Right lung (tissue), 5 donors: ENCODE measurements around the gene NMBR. TPM values are rescaled to one million over a fixed set of nuclear protein-coding genes. Genes with fewer than 3 reads are reported as not detected.
"Not testable (repeated sequence)": the region's sequence is repeated elsewhere in the genome, so short reads cannot be mapped to it uniquely, and the experiment has no call there.

Experiments
- DNase-seq, 2 donors: peaks; one replicate each; pipeline ENCODE4 v3.0.0-alpha.2; 2013
- polyA plus RNA-seq, 5 donors: library from polyadenylated mRNA; unstranded; fragments of 120-200 nt; gene quantifications; one replicate each; pipeline versions ENCODE4 v1.2.1 to v1.2.3, GENCODE V29; 2013; ENCODE audit warnings: inconsistent platforms in 1 of 5, low replicate concordance in 1 of 5; ENCODE audit not compliant: insufficient read length in 5 of 5, insufficient read depth in 1 of 5

Gene NMBR
- polyA plus RNA-seq, 5 donors: 0.18 to 0.46 (median 0.36) TPM; not detected in 1

DNA sequence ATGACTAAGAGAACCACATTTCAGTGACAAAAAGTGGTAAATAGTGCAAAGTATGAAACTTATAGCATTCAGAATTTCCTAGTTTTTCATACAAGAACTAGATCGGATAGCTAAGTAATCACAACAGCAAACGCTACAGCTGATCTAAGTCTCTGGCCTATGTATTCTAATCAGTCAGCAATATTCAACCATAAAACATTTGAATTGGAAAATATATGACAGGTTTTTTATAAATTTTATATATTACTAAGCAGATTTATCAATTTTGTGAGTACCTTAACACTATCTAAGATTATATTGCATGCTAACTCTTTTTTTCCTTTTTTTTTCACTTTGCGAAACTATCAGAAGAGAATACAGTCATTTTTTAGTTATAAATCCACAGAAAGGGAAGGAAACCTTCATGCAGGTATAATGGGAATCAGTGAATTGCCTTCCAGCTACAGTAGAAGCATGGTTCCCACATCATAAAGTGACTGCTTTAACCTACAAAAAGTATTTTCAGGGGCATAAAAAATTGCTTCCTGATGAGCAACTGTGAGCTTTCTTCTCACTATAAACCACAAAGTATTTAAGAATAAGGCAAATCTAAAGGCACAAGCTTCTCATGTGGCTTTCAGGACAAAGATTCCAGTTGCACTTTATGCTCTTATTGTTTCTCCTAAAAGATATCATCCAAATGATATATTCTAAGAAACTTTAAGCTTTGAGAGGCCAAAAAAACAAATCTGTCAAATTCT, 88.2 kb downstream of the NMBR start:
- DNase-seq: no peak

DNA sequence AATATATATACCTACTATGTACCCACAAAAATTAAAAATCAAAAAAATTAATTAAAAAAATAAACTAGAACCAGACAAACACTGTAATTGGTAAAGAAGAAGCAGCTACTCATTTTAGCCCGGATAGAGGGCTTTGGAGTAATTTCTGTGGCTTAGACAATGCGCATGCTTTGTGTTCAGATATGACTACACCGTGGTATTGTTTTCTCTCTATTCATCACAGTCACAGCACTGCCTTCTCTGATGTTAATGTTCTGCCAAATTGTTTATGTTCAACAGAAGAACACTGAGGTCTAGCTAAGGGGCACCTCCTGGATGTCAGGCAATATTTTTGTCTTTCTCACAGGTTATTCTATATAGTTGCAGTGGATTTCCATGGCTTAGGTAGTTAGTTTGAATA, 91.7 kb downstream of the NMBR start:
- DNase-seq: no peak

DNA sequence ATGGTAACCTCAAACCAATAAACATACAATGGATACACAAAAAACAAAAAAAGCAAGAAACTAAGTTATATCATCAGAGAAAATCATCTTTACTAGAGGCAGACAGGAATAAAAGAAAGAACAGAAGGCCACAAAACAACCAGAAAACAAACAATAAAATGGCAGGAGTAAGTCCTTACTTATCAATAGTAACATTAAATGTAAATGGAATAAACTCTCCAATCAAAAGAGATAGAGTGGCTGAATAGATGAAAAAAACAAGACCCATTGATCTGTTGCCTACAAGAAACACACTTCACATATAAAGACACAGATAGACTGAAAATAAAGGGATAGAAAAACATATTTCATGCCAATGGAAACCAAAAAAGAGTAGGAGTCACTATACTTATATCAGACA, 95.5 kb downstream of the NMBR start:
- no peak for DNase-seq

DNA sequence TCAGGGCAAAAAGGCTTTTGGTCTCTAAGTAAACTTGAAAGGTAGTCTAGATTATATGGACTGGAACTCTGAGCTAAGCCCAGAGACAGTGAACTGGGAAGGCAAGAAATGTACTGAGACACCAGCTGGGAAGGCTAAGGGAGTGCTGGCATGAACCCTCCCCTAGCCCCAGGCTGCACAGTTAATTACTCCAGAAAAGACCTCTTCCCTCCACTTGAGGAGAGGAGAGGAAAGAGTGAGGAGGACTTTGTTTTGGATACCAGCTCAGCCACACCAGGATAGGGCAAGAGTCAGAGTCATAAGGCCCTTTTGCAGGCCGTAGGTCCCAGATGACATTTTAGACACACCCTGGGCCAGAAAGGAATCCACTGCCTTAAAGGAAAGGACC, 98.3 kb downstream of the NMBR start:
- no peak for DNase-seq

DNA sequence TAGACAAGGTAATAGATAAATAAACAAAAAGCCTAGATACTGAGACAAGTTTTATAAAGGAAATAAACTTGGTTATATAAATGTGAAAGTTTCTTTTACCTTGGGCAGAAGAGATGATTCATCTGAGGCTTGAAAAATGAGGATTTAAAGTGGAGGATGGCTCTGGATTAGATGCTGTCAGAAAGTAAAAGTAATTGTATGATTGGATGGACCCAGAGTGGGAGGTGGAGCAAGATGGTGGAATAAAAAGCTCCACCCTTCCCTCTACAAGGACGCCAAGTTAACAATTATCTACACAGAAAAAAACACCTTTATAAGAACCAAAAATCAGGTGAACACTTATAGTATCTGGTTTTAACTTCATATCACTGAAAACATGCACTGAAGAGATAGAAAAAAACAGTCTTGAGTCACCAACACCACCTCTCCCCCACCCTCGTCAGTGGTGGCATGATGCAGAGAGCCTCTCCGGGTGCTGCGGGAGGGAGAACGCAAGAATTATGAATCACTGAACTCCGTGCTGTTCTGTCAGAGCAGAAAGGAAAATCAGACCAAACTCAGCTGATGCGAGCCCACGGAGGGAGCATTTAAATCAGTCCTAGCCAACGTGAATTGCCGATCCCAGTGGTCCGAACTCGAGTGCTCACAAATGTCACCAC, 98.9 kb downstream of the NMBR start:
- DNase-seq: no peak

DNA sequence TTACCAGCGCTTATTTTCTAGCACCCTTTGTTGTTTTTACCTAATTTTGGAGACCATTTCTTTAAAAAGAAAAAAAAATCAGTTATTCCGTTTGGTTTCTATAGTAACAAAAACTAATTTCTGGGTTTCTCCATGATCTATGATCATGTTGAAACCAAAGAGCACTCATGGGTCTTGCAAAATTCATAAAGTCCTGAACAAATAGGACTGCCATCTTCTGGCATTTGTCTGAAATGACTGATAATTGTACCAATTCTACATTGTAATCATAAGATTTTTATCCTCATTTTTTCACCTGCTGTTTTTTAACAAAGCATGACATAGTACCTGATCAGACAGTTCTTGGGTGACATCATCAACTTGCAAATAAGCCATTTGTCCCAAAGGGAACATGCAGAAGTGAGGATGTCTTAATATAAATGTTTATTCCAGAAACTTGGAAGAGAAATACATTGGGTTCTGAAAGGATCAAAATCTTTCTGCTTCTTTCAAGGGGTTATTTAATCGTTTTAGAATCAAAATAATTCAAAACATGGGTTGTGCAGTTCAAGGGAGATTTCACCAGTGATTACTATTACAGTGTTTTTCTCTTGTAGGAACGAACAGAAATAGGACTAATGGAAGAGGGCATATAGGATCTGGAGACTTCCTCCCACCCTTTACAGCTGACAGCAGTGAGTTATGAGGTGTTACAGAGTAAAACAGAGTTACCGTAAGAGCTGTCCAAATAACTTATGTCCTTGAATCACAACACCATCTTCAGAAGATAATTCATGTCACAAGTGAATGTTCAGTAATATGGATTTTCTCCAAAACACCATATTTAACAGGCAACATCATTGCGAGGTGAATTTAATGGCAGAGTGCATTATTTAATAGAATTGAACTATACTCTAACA, 101.3 kb downstream of the NMBR start:
- no peak for DNase-seq

DNA sequence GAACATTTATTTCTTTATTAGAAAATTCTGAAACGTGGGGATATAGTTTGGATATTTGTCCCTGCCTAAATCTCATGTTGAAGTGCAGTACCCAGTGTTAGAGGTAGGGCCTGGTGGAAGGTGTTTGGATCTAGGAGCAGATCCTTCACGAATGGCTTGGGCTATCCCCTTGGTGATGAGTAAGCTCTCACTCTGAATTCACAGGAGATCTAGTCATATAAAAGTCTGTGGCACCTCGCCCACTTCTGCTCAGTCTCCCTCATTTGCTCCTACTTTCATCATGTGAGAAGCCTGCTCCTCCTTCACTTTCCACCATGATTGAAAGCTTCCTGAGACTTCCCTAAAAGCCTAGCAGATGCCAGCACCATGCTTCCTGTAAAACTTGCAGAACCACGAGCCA, 111.0 kb downstream of the NMBR start:
- DNase-seq: no peak

DNA sequence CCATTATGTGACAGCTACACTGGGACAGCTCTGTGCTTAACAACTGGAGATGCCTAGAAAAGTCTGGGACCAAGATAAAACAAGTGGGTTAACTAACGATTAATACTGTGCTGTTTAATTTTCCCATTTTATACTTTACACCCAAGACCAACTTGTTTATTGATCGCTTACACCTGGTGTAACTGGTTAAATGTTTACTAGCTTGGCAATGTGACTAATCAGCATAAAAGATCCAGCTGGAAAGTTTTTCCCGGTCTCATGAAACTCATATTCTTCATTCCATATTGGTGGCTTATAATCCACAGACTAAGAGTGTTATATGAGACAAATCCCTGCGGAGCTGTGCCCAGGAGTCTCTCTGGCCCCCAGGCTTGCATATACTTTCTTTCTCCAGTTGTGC, 115.9 kb downstream of the NMBR start:
- DNase-seq: peak in 1 of 2 donors; percentile 23

DNA sequence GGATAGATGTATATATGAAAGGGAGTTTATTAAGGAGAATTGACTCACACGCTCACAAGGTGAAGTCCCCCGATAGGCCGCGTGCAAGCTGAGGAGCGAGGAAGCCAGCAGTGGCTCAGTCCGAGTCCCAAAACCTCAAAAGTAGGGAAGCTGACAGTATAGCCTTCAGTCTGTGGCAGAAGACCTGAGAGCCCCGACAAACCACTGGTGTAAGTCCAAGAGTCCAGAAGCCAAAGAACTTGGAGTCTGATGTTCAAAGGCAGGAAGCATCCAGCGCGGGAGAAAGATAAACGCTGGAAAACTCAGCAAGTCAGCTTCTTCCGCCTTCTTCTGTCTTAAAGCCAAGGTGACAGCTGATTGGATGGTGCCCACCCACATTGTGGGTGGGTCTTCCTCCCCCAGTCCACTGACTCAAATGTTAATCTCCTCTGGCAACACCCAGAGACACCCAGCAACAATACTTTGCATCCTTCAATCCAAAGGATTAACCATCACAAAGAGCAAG, 116.8 kb downstream of the NMBR start:
- DNase-seq: peak in 1 of 2 donors; percentile 26

DNA sequence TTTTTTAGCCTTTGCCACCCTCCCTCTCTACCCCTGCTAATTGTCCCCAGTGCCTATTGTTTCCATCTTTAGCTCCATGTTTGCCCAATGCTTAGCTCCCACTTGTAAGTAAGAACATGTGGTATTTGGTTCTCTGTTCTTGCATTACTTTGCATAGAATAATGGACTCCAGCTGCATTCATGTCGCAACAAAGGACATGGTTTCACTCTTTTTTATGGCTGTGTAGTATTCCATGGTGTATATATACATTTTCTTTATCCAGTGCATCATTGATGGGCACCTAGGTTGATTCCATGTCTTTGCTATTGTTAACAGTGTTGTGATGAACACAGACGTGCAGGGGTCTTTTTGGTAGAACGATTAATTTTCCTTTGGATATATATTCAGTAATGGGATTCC, 118.4 kb downstream of the NMBR start:
- DNase-seq: no peak

DNA sequence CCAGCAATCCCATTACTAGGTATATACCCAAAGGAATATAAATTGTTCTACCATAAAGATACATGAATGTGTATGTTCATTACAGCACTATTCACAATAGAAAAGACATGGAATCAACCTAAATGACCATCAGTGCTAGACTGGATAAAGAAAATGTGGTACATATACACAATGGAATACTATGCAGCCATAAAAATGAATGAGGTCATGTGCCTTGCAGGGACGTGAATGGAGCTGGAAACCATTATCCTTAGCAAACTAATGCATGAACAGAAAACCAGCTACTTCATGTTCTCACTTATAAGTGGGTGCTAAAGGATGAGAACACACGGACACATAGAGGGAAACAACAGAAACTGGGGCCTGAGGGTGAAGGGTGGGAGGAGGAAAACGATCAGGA, 119.1 kb downstream of the NMBR start:
- DNase-seq: not testable (repeated sequence)

DNA sequence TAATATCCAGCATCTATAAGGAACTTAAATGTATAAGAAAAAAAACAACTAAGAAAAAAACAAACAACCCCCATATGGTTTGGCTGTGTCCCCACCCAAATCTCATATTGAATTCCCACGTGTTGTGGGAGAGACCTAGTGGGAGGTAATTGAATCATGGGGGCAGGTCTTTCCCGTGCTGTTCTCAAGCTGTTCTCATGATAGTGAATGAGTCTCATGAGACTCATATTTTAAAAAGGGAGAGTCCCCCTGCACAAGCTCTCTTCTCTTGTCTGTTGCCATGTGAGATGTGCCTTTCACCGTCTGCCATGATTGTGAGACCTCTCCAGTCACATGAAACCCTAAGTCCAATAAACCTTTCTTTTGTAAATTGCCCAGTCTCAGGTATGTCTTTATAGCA, 119.8 kb downstream of the NMBR start:
- DNase-seq: no peak

DNA sequence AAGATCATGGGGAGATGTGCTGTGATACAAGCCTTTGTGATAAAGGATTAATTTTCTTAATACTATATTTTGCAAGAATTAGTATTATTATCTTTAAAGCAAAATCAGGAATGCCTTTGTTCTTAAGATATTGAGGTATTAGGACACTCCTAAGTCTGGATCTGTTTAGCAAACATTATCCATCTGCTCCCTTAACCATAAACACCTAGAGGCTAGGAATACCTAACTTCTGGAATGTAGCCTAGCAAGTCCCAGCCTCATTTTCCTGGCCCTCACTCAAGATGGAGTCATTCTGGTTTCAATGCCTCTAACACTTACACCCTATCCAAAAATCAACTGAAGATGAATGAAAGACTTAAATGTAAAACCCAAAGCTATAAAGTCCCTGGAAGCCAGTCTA, 120.5 kb downstream of the NMBR start:
- no peak for DNase-seq

Other genes with a start within 250 kb of the NMBR start
- gene GJE1, start 14.2 kb downstream of the NMBR start, polyA plus RNA-seq: not detected
- 10 to 100 TPM; 57.5 to 86.2 (median 73.6) TPM for gene VTA1, start 141 bp upstream of the NMBR start, polyA plus RNA-seq
- 100 to 1,000 TPM in 4 of 5 donors, 10 to 100 TPM in 1; 81.9 to 174 (median 150) TPM for gene ADGRG6, start 154.9 kb upstream of the NMBR start, polyA plus RNA-seq